HG03060 (cell line): ENCODE measurements around the gene RAD9A.
"Not testable (repeated sequence)": the region's sequence is repeated elsewhere in the genome, so short reads cannot be mapped to it uniquely, and the experiment has no call there.

Experiments
- ATAC-seq: cut with Tn5 transposase; IDR thresholded peaks from one replicate; pipeline ENCODE4 v1.9.1; 2021; ENCODE audit warnings: low read depth, moderate number of reproducible peaks; ENCODE audit not compliant: unreplicated experiment

The RAD9A gene

GRCh38 chr11:67421430-67422031 is 29.7 kb downstream of the RAD9A start:
- no peak for ATAC-seq

DNA sequence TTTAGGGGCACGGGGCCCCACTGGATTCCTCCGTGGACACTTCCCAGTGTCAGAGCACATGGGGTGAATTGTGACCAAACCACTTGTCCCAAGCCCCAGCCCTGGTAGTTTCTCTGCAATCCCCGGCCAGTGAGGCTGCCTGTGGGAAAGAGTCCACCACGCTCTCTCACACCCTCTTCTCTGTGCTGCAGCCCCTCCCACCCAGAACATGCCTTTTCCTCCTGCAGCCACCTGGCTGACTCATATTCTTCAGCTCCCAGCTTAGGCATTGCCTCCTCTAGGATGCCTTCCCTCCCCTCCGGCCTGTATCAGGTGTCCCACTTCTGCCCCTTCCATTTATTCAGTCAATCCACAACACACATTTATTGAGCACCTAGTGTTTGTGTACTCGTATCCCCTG is 31.1 kb downstream of the RAD9A start:
- no peak for ATAC-seq

- no peak for ATAC-seq
Measured at GRCh38 chr11:67423466-67423865, 31.7 kb downstream of the RAD9A start.

GRCh38 chr11:67423891-67424613 is 32.3 kb downstream of the RAD9A start:
- no peak for ATAC-seq

DNA sequence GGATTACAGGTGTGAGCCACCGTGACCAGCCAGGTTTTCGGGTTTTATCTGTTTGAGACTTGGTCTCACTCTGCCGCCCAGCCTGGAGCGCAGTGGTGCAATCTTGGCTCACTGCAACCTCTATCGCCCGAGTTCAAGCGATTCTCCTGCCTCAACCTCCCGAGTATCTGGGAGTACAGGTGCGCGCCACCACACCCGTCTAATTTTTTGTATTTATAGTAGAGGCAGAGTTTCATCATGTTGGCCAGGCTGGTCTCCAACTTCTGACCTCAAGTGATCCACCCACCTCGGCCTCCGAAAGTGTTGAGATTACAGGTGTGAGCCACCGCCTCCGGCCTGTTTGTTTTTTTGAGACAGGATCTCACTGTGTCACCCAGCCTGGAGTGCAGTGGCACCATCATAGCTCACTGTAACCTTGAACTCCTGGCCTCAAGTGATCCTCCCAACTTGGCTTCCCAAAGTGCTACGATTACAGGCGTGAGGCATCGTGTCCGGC is 35.6 kb downstream of the RAD9A start:
- not testable (repeated sequence) for ATAC-seq

GRCh38 chr11:67428052-67429001 is 36.5 kb downstream of the RAD9A start, which contains the start of gene RPS6KB2:
Gene RPS6KB2 (plus strand): TSS chr11:67428494. CDS start chr11:67428546, 52 bp downstream.
- ATAC-seq = peak; percentile 75

GRCh38 chr11:67429038-67429668 is 37.4 kb downstream of the RAD9A start:
- ATAC-seq = no peak

GRCh38 chr11:67429722-67430121 is 37.9 kb downstream of the RAD9A start:
- no peak for ATAC-seq

GRCh38 chr11:67431346-67432249 is 39.8 kb downstream of the RAD9A start:
- no peak for ATAC-seq

DNA sequence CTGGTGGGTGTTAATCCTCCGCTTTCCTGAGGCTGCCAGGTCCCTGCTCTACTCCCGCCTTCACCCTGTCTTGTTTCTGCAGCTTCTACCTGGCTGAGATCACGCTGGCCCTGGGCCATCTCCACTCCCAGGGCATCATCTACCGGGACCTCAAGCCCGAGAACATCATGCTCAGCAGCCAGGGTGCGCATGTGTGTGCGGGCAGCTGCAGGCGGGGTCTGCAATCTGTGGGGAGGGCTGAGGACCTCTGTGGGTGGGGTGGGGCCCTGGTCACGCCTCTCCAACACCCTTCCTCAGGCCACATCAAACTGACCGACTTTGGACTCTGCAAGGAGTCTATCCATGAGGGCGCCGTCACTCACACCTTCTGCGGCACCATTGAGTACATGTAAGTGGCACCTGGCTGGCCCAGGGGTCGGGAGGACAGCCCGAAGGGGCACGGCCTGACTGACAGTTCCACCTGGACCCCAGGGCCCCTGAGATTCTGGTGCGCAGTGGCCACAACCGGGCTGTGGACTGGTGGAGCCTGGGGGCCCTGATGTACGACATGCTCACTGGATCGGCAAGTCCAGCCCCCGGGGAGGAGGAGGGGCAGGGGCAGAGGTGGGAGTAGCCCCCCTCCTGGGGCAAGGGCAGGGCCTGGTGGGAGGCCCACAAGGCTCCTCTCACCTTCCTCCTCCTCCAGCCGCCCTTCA is 41.0 kb downstream of the RAD9A start:
- ATAC-seq = no peak

- ATAC-seq = no peak
Measured at GRCh38 chr11:67433536-67434394, 42.0 kb downstream of the RAD9A start.

- no peak for ATAC-seq
Measured at GRCh38 chr11:67434395-67434881, 42.7 kb downstream of the RAD9A start.

DNA sequence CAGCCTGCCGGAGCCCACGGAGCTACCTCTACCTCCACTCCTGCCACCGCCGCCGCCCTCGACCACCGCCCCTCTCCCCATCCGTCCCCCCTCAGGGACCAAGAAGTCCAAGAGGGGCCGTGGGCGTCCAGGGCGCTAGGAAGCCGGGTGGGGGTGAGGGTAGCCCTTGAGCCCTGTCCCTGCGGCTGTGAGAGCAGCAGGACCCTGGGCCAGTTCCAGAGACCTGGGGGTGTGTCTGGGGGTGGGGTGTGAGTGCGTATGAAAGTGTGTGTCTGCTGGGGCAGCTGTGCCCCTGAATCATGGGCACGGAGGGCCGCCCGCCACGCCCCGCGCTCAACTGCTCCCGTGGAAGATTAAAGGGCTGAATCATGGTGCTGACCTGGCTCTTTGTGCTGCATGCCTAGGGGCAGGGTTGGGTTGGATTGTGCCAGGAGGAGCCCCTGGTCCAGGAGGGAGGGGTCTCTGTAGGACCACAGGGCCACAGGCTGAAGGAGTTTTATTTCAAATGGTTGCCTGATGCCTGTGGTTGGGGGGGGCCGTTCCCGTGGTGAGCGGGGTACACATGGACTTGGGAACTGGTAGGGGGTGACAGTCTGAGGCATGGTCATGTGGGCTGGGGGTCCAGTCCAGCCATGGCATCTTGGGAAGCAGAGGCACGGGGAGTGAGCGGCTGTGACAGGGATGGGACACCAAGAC is 43.4 kb downstream of the RAD9A start:
- no peak for ATAC-seq

DNA sequence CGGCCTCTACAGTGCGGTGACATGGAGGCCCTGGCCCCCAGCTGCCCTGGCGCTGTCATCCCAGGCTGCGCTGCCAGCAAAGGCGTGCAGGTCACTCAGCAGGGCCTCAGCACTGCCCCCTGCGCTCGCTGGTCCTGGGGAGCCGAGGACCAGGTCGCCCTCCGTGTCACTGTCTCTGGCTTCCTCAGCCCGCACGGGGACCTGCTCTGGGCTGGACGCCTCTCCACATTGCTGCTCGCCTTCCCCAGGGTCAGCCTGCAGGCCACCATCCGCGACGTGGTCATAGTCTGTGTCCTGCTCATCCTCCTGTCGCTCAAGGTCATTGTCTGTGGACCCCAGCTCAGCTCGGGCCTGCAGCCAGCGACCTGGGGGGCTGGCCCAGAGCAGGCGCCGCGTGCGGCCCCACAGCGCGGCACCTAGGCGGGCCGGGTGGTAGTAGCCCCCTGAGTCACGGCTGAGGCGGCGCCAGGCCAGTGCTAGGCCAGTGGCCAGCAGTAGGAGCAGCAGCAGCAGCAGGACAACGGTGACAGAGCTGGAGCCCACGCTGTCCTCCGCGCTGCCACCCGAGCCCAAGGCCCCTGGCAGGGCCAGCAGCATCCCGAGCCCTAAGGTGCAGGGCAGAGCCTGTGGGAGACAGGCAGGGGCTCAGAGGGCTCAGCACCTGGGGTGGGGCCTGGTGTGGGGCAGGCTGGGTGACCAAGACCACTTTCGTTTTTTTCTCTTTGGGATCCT is 44.1 kb downstream of the RAD9A start:
- no peak for ATAC-seq

DNA sequence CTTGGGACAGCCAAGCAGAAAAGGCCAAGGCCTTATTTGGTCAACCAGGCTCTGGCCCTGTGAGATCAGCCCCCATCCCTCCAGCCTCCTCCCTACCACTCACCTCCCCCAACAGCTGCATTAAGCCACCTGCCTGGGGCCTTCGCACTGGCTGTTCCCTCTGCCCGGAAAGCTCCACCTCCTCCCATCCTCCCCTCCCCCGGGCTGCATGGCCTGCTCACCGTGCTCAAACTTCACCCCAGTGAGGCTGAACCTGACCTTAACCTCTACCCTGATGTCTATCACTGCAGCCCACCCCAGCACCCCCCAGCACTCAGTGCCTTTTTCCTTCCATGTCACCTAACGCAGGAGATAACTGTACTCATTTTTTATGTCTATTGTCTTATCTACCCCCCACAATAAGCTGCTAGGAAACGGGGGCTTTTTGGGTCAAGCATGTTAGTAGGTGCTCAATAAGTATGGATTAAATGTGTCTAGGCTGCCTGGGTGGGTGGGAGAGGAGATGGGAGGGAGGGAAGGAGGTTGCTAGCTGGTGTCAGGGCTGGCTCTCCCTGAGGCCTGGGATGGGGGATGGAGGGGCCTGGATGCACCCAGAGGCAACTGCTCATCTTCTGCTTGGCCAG is 44.8 kb downstream of the RAD9A start:
- no peak for ATAC-seq
